Measurements from ENCODE around the gene CACNB4.

DNA sequence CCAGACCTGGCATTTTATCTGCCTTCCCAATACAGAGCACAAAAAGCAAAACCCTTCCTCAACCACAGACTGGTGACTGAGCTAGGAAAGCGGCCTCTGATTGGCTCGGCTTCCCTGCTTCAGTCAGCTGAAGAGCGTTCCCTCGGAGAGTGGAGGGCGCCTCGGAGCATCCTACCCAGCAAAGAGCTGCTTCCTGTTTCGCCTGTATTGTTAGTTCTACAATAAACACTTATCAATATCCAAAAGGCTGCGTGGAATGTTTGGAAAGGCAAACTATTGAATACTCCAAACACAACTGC, 125.0 kb downstream of the CACNB4 start:
- TF ChIP-seq SIN3A (IDR thresholded peaks at IDR 0.05; ENCODE audit: borderline replicate concordance, insufficient read depth, low read length) (no peak), TAF1 (IDR thresholded peaks at IDR 0.05; ENCODE audit: borderline replicate concordance, insufficient read depth, low read length) (no peak), POLR2AphosphoS5 (IDR thresholded peaks at IDR 0.05; ENCODE audit: low read depth, low read length) (no peak)
- TF ChIP-seq, protein P1, sequence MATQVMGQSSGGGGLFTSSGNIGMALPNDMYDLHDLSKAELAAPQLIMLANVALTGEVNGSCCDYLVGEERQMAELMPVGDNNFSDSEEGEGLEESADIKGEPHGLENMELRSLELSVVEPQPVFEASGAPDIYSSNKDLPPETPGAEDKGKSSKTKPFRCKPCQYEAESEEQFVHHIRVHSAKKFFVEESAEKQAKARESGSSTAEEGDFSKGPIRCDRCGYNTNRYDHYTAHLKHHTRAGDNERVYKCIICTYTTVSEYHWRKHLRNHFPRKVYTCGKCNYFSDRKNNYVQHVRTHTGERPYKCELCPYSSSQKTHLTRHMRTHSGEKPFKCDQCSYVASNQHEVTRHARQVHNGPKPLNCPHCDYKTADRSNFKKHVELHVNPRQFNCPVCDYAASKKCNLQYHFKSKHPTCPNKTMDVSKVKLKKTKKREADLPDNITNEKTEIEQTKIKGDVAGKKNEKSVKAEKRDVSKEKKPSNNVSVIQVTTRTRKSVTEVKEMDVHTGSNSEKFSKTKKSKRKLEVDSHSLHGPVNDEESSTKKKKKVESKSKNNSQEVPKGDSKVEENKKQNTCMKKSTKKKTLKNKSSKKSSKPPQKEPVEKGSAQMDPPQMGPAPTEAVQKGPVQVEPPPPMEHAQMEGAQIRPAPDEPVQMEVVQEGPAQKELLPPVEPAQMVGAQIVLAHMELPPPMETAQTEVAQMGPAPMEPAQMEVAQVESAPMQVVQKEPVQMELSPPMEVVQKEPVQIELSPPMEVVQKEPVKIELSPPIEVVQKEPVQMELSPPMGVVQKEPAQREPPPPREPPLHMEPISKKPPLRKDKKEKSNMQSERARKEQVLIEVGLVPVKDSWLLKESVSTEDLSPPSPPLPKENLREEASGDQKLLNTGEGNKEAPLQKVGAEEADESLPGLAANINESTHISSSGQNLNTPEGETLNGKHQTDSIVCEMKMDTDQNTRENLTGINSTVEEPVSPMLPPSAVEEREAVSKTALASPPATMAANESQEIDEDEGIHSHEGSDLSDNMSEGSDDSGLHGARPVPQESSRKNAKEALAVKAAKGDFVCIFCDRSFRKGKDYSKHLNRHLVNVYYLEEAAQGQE (IDR thresholded peaks at IDR 0.05; ENCODE audit: insufficient read depth in 1 of 2, low read depth in 2 of 2, low read length in 2 of 2), result no peak

Measured in PFSK-1 (cell line).